GM19455 (cell line): ENCODE data around the gene CHST14.

Experiments
- ATAC-seq: cut with Tn5 transposase; IDR thresholded peaks from one replicate; pipeline ENCODE4 v1.9.1; 2021; ENCODE audit not compliant: unreplicated experiment

The CHST14 gene

DNA sequence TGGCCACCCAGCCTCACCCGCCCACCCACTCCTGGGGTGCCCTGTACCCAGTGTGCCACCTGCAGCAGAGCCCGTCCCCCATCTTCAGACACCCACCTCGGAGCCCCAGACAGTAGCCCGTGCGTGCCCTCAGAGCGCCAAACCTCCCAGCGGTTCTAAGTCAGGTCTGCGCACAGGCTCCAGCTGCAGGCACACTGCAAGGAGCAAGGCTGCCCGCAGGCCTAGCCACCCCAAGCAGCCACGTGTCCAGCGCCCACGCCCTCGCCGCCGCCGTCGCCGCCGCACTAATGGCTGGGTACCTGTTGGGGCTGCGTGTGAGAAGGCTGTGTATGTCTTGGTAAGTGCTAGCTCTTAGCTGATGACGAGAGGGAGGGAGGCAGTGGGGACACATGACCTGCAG, 8.8 kb upstream of the CHST14 start:
- ATAC-seq, result no peak

DNA sequence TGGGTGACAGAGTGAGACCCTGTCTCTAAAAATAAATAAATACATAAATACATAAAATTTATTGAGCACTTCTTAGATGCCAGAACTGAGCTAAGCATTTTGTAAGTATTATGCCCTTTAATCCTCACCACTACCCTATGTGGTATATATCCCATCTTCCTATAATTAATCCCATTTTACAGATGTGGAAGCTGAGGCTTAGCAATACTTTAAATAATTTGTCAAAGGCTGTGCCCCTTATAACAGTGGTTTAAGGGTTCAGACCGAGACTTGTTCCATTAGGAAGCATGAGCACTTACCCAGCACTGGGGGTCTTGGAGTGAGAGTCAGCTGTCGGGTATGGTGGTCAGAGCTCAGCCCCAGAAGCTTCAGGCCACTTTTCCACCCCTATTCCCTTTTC, 7.5 kb upstream of the CHST14 start:
- ATAC-seq, result no peak

- ATAC-seq, result no peak
Observed at GRCh38 chr15:40463886-40464545, 6.8 kb upstream of the CHST14 start.

DNA sequence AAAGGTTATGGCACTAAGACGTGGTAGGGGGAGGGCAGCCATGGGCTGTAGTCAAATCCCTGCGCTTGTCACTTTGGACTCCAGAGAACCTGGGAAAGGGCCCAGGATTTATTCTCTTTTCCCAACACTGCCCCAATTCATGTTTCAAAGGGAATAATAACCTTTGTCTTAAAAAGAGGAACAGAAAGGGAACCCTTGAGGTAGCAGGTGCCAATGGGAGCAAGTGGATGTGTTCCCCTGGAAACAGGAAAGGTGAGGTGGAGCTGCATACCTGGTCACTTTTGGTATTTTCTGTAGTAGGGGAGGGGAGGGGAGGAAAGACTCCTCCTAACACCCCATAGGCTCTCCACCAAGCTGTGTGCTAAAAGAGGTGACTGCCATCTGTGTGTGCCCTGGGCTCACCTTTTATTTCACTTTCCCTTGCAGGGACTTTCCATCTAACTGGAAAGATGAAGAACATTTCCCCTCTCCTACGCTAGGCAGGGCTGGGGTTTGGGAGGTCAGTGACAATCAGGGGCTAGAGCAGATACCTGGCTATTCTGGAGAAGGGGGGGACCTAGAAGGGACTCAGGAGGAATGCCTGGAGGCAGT, 6.1 kb upstream of the CHST14 start:
- no peak for ATAC-seq

GRCh38 chr15:40465939-40466338, 4.8 kb upstream of the CHST14 start:
- ATAC-seq, result no peak

- no peak for ATAC-seq
Observed at GRCh38 chr15:40466426-40467260, 4.1 kb upstream of the CHST14 start.

GRCh38 chr15:40467261-40467615, 3.5 kb upstream of the CHST14 start:
- ATAC-seq, result no peak

- no peak for ATAC-seq
Observed at GRCh38 chr15:40468898-40469331, 1.9 kb upstream of the CHST14 start.

DNA sequence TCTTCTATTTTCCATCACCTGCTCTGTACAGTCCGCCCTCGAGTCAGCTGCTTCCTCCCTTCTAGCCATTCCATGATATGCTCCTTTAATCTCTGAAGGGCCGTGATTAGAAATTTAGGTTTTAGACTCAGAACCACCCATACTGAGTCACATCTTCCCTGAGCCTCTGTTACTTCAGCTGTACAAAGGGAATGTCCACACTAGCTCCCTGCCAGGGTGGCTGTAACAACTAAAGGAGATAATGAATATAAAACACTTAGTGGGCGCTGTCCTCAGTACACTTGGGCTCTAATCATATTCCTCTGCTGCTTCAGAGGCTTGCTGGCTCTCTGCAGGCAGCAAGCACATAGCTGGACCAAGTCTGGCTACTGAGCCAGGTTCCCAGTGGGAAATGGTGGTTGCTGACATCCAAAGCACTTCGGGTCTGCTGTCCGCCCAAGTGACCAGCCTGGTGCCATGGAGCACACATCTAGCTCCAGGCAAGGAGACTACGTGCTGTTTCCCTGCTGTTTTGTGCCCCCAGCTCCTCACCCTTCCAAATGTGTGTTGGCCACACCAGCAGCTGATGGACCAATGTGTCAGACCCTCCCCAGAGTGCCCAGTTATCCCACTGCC, 901 bp upstream of the CHST14 start:
- no peak for ATAC-seq

- peak; percentile 42 for ATAC-seq
Observed at GRCh38 chr15:40471105-40471807, 472 bp downstream of the CHST14 start.

DNA sequence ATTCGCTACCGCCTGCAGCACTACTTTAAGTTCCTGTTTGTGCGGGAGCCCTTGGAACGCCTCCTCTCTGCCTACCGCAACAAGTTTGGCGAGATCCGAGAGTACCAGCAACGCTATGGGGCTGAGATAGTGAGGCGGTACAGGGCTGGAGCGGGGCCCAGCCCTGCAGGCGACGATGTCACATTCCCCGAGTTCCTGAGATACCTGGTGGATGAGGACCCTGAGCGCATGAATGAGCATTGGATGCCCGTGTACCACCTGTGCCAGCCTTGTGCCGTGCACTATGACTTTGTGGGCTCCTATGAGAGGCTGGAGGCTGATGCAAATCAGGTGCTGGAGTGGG, 995 bp downstream of the CHST14 start:
- peak; percentile 17 for ATAC-seq

- ATAC-seq, result no peak
Observed at GRCh38 chr15:40472171-40472727, 1.5 kb downstream of the CHST14 start.

GRCh38 chr15:40474581-40474980, 3.8 kb downstream of the CHST14 start:
- ATAC-seq, result no peak

- no peak for ATAC-seq
Observed at GRCh38 chr15:40477642-40478327, 7.0 kb downstream of the CHST14 start.

GRCh38 chr15:40479024-40479423, 8.2 kb downstream of the CHST14 start:
- ATAC-seq, result no peak

- ATAC-seq, result no peak
Observed at GRCh38 chr15:40481341-40482074, 10.7 kb downstream of the CHST14 start.

- no peak for ATAC-seq
Observed at GRCh38 chr15:40483919-40484318, 13.1 kb downstream of the CHST14 start.

- no peak for ATAC-seq
Observed at GRCh38 chr15:40486066-40486770, 15.4 kb downstream of the CHST14 start.
